OCI-LY3 (cell line): ENCODE data around the gene MAP2K6.

Source experiments
- H2AFZ ChIP-seq: fragments of 200-600, 300-600 bp; shearing (Covaris generic); 2 replicates; pipeline ENCODE4 v1.6.0; 2014; ENCODE audit warnings: antibody characterized with exemption, low read depth, low read length
- H3K27ac ChIP-seq: fragments of 200-600, 300-600 bp; sonication (generic); 2 replicates; pipeline ENCODE4 v1.5.1; 2014; ENCODE audit warnings: mild to moderate bottlenecking, low read length, moderate library complexity, mixed read lengths
- H3K27me3 ChIP-seq: fragments of 200-600, 300-600 bp; sonication (generic); 2 replicates; pipeline ENCODE4 v1.6.1; 2014; ENCODE audit warnings: low read depth, low read length, mixed read lengths
- H3K36me3 ChIP-seq: fragments of 200-600, 300-600 bp; sonication (generic); replicated peaks from 2 replicates; pipeline ENCODE3; 2014; ENCODE audit warnings: low read depth, low read length, mixed read lengths
- H3K4me1 ChIP-seq: fragments of 300-600, 200-600 bp; sonication (generic); 2 replicates; pipeline ENCODE4 v1.6.1; 2014; ENCODE audit warnings: low read length, mixed read lengths
- H3K4me2 ChIP-seq: fragments of 200-600, 300-600 bp; sonication (generic); 2 replicates; pipeline ENCODE4 v1.6.1; 2014; ENCODE audit warnings: low read length, mixed read lengths
- H3K4me3 ChIP-seq: fragments of 300-600, 200-600 bp; sonication (generic); 2 replicates; pipeline ENCODE4 v1.5.1; 2014; ENCODE audit warnings: antibody characterized with exemption, mild to moderate bottlenecking, low read length, moderate library complexity
- H3K79me2 ChIP-seq: fragments of 300-600, 200-600 bp; shearing (Covaris generic); 2 replicates; pipeline ENCODE4 v1.6.1; 2014; ENCODE audit warnings: mild to moderate bottlenecking, low read length, mixed read lengths
- H3K9ac ChIP-seq: fragments of 300-600, 200-600 bp; shearing (Covaris generic); 2 replicates; pipeline ENCODE4 v1.6.0; 2014; ENCODE audit warnings: mild to moderate bottlenecking, low read length, moderate library complexity
- H3K9me3 ChIP-seq: fragments of 200-600, 300-600 bp; shearing (Covaris generic); 2 replicates; pipeline ENCODE4 v1.6.1; 2014; ENCODE audit warnings: low read length, mixed read lengths; ENCODE audit not compliant: insufficient read depth
- H4K20me1 ChIP-seq: fragments of 200-600, 300-600 bp; sonication (generic); 2 replicates; pipeline ENCODE4 v1.6.1; 2016; ENCODE audit warnings: low read length, mixed read lengths; ENCODE audit not compliant: insufficient read depth
- EZH2phosphoT487 ChIP-seq: fragments of 200-600 bp; shearing (Covaris generic); IDR thresholded peaks from 2 replicates; pipeline ENCODE4 v1.6.1; 2018; ENCODE audit warnings: antibody characterized with exemption, mixed run types, low read depth
- TF ChIP-seq, protein P1 (sequence below): fragments of 200-600, 300-600 bp; sonication (generic); IDR thresholded peaks from 2 replicates; pipeline ENCODE4 v1.5.1; 2014; ENCODE audit warnings: antibody characterized with exemption, low read length, low read depth

The MAP2K6 gene

DNA sequence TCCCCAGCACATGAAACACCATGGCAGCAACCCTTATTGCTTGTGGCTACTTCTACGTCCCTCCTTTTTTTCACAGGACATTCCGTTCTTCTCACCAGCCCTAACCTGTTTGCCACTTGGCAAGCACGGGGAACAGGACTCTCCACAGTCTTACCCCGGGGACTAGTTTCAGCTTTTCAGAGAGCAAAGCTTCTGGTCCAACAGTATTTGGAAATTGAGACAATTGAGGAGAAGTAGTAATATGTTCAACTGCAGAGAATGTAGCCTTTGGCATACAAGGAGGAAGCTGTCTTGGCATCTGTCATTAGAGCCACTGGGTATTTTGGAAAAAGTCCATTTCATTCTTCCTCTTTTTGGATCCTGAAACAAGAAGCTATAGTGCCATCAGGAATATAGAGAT is 65.7 kb downstream of the MAP2K6 start:
- H3K79me2 ChIP-seq = no peaks in the 10 kb centered on the region
- no peak overlapping the region for H3K4me2 ChIP-seq

DNA sequence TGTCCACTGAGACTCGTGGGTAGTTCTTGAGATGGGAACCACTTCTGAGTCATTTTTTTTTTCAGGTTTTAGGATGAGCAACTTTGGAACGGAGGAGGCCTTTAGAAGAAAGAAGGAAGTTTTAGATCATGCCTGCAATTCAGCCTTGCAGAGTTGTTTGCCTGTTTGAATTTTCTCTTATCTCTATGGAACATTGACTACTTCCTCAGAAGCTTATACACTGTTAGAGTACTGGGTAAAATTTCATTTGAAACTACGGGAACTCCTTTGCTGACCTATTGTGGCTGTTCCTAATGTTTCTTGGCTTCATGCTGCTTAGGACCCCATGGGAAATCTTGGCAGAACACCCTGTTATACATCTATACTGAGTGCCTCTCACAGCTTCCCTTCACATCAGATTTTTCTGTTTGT is 70.8 kb downstream of the MAP2K6 start:
- Histone ChIP-seq H3K79me2 (no peaks in the 10 kb centered on the region), H3K27me3 (no peaks in the 10 kb centered on the region), H3K4me1 (peaks cover 6% of the 10 kb centered on the region; the same call in 1 of the 2 replicates), H3K36me3 (no peaks in the 10 kb centered on the region), H3K9me3 (no peaks in the 10 kb centered on the region), H3K27ac (no peak overlapping the region), H2AFZ (no peak overlapping the region), H3K4me3 (no peak overlapping the region), H4K20me1 (no peaks in the 10 kb centered on the region), H3K4me2 (no peak overlapping the region), H3K9ac (no peak overlapping the region)
- no peak for TF ChIP-seq EZH2phosphoT487
- TF ChIP-seq, protein P1, sequence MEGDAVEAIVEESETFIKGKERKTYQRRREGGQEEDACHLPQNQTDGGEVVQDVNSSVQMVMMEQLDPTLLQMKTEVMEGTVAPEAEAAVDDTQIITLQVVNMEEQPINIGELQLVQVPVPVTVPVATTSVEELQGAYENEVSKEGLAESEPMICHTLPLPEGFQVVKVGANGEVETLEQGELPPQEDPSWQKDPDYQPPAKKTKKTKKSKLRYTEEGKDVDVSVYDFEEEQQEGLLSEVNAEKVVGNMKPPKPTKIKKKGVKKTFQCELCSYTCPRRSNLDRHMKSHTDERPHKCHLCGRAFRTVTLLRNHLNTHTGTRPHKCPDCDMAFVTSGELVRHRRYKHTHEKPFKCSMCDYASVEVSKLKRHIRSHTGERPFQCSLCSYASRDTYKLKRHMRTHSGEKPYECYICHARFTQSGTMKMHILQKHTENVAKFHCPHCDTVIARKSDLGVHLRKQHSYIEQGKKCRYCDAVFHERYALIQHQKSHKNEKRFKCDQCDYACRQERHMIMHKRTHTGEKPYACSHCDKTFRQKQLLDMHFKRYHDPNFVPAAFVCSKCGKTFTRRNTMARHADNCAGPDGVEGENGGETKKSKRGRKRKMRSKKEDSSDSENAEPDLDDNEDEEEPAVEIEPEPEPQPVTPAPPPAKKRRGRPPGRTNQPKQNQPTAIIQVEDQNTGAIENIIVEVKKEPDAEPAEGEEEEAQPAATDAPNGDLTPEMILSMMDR = no peak

More for the DNA sequence above, 65.7 kb downstream of the MAP2K6 start:
- Histone ChIP-seq H3K27me3 (no peaks in the 10 kb centered on the region), H3K4me1 (peaks cover 10% of the 10 kb centered on the region), H3K36me3 (no peaks in the 10 kb centered on the region), H4K20me1 (no peaks in the 10 kb centered on the region), H2AFZ (no peak overlapping the region), H3K27ac (no peak overlapping the region), H3K4me3 (no peak overlapping the region), H3K9me3 (no peaks in the 10 kb centered on the region), H3K9ac (no peak overlapping the region)
- no peak for TF ChIP-seq EZH2phosphoT487
- TF ChIP-seq, protein P1 = no peak

DNA sequence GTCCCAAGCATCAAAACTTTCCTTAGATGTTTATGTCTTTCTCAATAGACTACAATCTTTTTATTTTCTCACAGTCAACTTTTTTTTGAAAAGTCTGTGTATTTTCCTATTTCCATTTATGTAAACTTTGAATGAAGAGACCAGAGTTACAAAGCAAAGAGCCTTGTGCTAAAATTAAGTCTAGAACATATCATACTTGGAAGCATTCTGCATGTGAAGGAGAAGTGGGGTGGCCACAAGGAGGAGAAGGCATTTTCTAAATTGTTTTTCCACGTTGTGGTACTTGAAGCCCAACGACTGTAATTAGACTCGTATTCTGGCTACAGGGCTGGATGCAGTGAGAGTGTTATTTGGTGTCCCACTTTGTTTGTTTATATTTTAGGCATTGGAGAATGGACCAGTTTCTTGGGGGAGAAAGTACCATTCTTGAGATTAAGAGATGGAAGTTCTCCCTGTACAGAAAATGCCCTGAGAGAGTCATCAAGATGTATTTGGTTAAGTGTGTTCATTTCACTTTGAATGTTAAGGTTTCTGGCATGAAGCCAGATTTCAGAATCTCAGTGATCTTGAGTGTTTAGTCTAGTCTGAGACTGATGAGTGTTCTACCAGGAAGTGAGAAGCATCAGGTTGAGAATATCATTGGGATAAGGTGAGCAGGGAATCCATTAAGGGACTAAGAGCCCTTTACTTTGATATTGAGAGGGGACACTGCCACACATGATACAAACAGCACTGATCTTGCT is 71.6 kb downstream of the MAP2K6 start:
- Histone ChIP-seq H3K27me3 (no peaks in the 10 kb centered on the region), H3K79me2 (no peaks in the 10 kb centered on the region), H4K20me1 (no peaks in the 10 kb centered on the region), H3K27ac (no peak overlapping the region), H3K36me3 (no peaks in the 10 kb centered on the region), H3K9ac (no peak overlapping the region), H3K9me3 (no peaks in the 10 kb centered on the region), H3K4me2 (no peak overlapping the region), H3K4me1 (peaks cover 6% of the 10 kb centered on the region; the same call in 1 of the 2 replicates), H3K4me3 (no peak overlapping the region), H2AFZ (no peak overlapping the region)
- TF ChIP-seq EZH2phosphoT487 = no peak
- TF ChIP-seq, protein P1 = no peak

DNA sequence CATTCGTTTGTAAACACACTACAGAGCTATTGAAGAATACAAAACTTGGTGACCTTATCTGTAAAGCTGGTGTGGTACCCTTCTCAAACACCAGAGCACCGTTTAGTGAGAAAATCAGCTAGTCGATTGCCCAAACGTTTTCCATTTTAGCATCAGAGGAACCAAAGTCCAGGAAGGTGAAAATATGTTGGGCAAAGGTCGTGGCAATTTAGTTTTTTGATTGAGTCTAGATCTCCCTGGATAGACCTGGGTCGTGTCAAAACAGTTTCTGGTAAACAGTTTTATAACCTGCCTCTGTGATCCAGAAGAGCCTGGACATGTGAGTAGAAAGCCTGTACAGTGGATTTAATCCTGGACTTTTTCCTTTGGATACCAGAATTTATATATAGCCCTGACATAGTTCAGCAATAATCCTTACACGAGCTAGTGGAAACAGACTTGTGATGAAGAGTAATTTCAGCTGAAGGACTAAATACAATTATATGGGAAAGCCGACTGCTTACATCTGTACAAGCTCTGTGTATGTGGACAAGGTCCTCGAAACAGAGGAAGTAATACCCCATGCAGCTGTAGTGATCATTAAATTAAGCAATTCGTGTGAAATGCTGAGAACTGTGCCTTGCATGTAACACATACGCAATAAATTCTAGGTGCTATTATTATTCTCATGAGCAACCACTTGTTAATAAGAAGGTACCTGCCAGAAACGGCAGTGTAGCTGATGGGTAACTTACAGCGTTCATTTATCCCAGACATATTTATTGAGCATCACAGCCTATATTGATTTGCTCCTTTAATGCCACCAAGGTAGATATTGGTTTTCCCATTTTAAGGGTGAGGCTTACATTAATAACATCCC is 72.5 kb downstream of the MAP2K6 start:
- no peak overlapping the region for H3K27ac ChIP-seq
- no peaks in the 10 kb centered on the region for H3K27me3 ChIP-seq
- H3K9me3 ChIP-seq = no peaks in the 10 kb centered on the region
- no peak overlapping the region for H3K4me3 ChIP-seq
- TF ChIP-seq, protein P1 = no peak
- no peak for TF ChIP-seq EZH2phosphoT487
- no peak overlapping the region for H3K4me2 ChIP-seq
- H3K36me3 ChIP-seq = no peaks in the 10 kb centered on the region
- H3K4me1 ChIP-seq = peaks cover 6% of the 10 kb centered on the region; the same call in 1 of the 2 replicates
- no peak overlapping the region for H2AFZ ChIP-seq
- H3K79me2 ChIP-seq = no peaks in the 10 kb centered on the region
- no peaks in the 10 kb centered on the region for H4K20me1 ChIP-seq
- H3K9ac ChIP-seq = no peak overlapping the region
